ENCODE measurements around the gene TMEM212. TPM values are rescaled to one million over a fixed set of nuclear protein-coding genes. Genes with fewer than 3 reads are reported as not detected.

Gene TMEM212
- total and polyA plus RNA-seq, 2 of the 13 experiments (the other 11 are each of a cell fraction or from before 2014, with no cell fraction given) = not detected

DNA sequence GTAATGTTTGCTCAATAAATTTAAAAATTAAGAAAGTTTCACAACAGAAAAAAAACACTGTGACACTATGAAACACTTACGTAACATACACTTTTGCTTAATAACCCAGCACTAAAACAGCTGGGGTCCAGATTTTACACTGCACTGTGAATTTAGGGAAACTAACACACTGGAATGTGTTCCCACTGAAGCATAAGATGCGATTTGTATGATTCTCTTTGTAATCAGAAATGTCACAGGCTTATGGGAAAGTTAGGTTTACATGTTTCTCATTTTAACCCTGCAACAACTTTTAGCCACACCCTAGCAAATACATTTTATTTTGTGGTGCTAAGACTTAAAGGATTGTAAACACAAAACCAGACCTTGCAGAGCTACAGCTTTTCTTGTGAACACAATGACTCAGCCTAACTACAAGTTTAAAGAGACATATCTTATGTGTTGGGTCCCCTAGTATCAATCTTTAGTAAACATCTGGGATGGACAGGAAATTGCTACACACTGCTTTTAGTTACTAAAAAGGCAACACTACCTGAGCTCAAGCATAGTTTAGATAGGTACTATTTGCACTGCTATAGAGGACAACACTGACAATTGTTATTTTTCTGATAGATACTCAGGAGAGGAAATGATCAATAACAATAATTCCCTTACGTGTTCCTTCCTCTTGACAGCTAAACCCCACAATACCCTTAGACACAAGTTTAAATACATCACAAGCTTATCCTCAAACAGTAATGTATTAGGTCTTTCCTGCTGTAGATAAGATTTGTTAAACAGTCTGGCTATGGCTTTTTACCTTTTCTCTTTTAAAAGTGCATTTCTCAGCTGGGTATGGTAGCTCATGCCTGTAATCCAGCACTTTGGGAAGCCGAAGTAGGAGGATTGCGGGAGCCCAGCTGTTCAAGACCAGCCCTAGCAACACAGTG, 36.7 kb upstream of the TMEM212 start (continued):
- TF ChIP-seq, protein P1, sequence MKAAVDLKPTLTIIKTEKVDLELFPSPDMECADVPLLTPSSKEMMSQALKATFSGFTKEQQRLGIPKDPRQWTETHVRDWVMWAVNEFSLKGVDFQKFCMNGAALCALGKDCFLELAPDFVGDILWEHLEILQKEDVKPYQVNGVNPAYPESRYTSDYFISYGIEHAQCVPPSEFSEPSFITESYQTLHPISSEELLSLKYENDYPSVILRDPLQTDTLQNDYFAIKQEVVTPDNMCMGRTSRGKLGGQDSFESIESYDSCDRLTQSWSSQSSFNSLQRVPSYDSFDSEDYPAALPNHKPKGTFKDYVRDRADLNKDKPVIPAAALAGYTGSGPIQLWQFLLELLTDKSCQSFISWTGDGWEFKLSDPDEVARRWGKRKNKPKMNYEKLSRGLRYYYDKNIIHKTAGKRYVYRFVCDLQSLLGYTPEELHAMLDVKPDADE (CRISPR knock-in tag; IDR thresholded peaks at IDR 0.05) = no peak
- TF ChIP-seq, protein P2, sequence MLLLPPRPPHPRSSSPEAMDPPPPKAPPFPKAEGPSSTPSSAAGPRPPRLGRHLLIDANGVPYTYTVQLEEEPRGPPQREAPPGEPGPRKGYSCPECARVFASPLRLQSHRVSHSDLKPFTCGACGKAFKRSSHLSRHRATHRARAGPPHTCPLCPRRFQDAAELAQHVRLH (CRISPR knock-in tag; IDR thresholded peaks at IDR 0.05; ENCODE audit: borderline replicate concordance, low read depth) = peak; percentile 69; the same call in 1 of the 2 replicates
- TF ChIP-seq MTERF4 (CRISPR knock-in tag; IDR thresholded peaks at IDR 0.05) (no peak), JUN (CRISPR knock-in tag; IDR thresholded peaks at IDR 0.05) (peak; percentile 88), ZNF251 (CRISPR knock-in tag; IDR thresholded peaks at IDR 0.05) (no peak), RNF2 (conservative IDR thresholded peaks at IDR 0.05; ENCODE audit: low read depth) (no peak), ATAD3A (CRISPR knock-in tag; IDR thresholded peaks at IDR 0.05) (no peak), RFX5 (IDR thresholded peaks at IDR 0.05; ENCODE audit: low read depth, low read length) (no peak), ARNT2 (CRISPR knock-in tag; IDR thresholded peaks at IDR 0.05; ENCODE audit: low read depth) (peak; percentile 62; the same call in 1 of the 2 replicates), ZNF235 (CRISPR knock-in tag; IDR thresholded peaks at IDR 0.05; ENCODE audit: borderline replicate concordance) (no peak), ONECUT2 (CRISPR knock-in tag; IDR thresholded peaks at IDR 0.05) (peak; percentile 90), SOX6 (IDR thresholded peaks at IDR 0.05) (no peak), SOX6 (CRISPR knock-in tag; IDR thresholded peaks at IDR 0.05) (peak; percentile 99), TEAD2 (CRISPR knock-in tag; IDR thresholded peaks at IDR 0.05) (no peak), ZNF547 (CRISPR knock-in tag; IDR thresholded peaks at IDR 0.05) (no peak; the same call in 1 of the 2 replicates), ZNF772 (CRISPR knock-in tag; IDR thresholded peaks at IDR 0.05) (0 out of 2 replicates have a peak, but pooled peaks have one; percentile 32), NRL (CRISPR knock-in tag; IDR thresholded peaks at IDR 0.05; ENCODE audit: borderline replicate concordance) (no peak), SUZ12 (IDR thresholded peaks at IDR 0.05; ENCODE audit: low read depth, low read length) (no peak), ZNF556 (CRISPR knock-in tag; IDR thresholded peaks at IDR 0.05; ENCODE audit: borderline replicate concordance) (no peak), ETV5 (CRISPR knock-in tag; IDR thresholded peaks at IDR 0.05; ENCODE audit: borderline replicate concordance) (peak; percentile 98), ZNF317 (CRISPR knock-in tag; IDR thresholded peaks at IDR 0.05) (peak; percentile 85; the same call in 1 of the 2 replicates), NFKBIZ (CRISPR knock-in tag; IDR thresholded peaks at IDR 0.05) (0 out of 2 replicates have a peak, but pooled peaks have one; percentile 70), BHLHE40 (IDR thresholded peaks at IDR 0.05; ENCODE audit: low read length) (no peak), MBD4 (IDR thresholded peaks at IDR 0.05; ENCODE audit: borderline replicate concordance, low read length) (peak; percentile 99)

Measured in HepG2 (cell line).